Adrenal gland (tissue), 5 donors: ENCODE data around the gene DEFB124.

ENCODE experiments used
- POLR2A ChIP-seq, 2 donors: fragments of 450-650 bp; IDR thresholded peaks; one replicate each; pipeline ENCODE4 v1.6.1; 2017; ENCODE audit warnings: antibody characterized with exemption in 2 of 2, mild to moderate bottlenecking in 2 of 2, moderate library complexity in 1 of 2
- TF ChIP-seq, protein P1 (sequence below), 6 experiments: fragments of 450-650 bp in 4 of 6; fragments of 200-600 bp in 2 of 6; sonication (generic) in 1 of 6; IDR thresholded peaks; 1 replicate in 5 of 6; 2 replicates in 1 of 6; pipeline versions ENCODE4 v1.5.1 to v1.8.0; 2016 to 2021; ENCODE audit warnings: antibody characterized with exemption in 6 of 6, mild to moderate bottlenecking in 2 of 6, moderate library complexity in 1 of 6
- donor health status: DM: no; HTN: no; CAD: no.

GRCh38 chr20:31440012-31440659, 34.8 kb downstream of the DEFB124 start, which contains the start of gene DEFB123:
- TF ChIP-seq, protein P1, sequence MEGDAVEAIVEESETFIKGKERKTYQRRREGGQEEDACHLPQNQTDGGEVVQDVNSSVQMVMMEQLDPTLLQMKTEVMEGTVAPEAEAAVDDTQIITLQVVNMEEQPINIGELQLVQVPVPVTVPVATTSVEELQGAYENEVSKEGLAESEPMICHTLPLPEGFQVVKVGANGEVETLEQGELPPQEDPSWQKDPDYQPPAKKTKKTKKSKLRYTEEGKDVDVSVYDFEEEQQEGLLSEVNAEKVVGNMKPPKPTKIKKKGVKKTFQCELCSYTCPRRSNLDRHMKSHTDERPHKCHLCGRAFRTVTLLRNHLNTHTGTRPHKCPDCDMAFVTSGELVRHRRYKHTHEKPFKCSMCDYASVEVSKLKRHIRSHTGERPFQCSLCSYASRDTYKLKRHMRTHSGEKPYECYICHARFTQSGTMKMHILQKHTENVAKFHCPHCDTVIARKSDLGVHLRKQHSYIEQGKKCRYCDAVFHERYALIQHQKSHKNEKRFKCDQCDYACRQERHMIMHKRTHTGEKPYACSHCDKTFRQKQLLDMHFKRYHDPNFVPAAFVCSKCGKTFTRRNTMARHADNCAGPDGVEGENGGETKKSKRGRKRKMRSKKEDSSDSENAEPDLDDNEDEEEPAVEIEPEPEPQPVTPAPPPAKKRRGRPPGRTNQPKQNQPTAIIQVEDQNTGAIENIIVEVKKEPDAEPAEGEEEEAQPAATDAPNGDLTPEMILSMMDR (IDR thresholded peaks at IDR 0.05), result no peak
- TF ChIP-seq POLR2A (IDR thresholded peaks at IDR 0.05), result no peak
